Stimulated activated CD8-positive, alpha-beta memory T cell treated with anti-CD3 and anti-CD28 coated beads, Interleukin-15, amount 100 ng/mL, for 1 hour (primary cell): ENCODE results near the gene CD59.
"Not testable (repeated sequence)": the region's sequence is repeated elsewhere in the genome, so short reads cannot be mapped to it uniquely, and the experiment has no call there.

Experiments
- DNase-seq: peaks from one replicate; pipeline ENCODE4 v3.0.0-alpha.2; 2020; ENCODE audit warnings: low read depth

Gene CD59

DNA sequence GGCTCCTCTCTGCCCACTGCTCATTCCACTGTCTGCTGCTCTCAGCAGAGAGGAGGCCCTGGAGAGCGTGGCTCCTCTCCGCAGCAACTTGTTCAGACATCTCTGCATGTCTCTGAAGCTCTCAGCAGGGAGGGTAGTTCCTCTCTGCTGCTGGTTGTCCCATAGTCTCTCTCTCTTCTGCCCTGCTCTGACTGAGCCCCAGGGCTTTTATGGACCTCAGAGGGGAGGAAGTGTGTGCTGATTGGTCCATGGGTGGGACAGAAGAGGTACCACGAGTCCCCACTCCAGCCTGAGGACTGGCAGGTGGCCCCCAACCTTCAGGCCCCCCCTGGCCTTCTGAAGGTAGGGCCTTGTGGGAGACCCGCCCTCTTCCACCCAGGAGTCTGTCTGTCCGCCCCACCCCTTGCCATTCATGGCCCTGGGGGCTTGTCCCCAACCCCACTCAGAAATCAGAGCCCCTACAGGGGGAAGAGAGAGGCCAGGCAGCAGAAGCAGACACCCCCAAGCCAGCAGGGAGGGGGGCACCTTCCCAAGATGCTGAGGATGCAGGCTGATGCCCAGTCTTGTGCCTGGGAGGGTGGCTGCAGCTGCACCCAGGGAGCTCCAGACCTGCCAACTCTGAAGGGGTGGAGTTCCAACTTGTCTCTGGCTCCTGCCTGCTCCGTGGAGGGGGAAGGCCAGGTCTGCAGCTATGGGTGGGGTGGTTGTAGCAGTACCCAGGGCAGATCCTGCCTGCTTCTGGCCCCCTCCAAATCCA is 70.7 kb downstream of the CD59 start:
- DNase-seq, result no peak

- no peak for DNase-seq
Observed at GRCh38 chr11:33664827-33665226, 71.4 kb downstream of the CD59 start.

- DNase-seq, result no peak
Observed at GRCh38 chr11:33664166-33664565, 72.1 kb downstream of the CD59 start.

DNA sequence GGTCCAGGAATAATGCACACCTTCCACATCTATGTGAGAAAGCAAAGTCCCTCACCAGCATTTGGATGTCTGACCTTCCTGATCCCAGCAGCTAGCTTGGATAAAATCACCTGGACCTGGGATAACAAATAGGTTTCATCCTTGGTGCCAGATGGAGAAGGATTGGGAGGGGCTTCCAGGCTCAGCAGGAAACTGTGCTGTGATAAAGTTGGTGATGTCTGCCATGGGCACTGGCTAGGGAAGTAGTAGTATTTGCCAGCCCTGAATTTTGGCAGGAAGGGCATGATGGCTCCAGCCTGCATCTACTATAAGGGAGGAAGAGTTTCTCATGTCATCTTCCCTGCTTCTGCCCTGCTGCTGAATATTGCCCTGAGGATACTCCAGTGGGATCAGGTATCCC is 73.1 kb downstream of the CD59 start:
- no peak for DNase-seq

GRCh38 chr11:33661526-33661925 is 74.7 kb downstream of the CD59 start:
- not testable (repeated sequence) for DNase-seq

DNA sequence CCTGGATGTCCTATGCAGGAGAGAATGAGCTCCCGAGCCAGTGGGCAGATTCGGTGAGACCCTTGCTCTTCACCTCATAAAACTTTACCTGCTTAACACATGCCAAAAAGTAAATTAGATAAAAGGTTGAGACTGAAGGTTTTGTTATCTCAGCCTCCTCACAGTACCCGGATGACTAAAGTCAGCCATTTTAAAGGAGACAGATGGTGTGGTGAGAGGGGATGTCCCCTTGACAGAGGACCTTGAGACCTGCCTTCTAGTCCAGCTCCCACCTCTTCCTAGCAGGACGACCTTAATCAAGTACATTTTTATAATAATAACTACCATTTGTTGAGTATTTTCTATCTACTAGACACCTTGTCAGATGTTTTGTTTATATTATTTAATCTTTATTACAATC is 75.3 kb downstream of the CD59 start:
- DNase-seq, result no peak

DNA sequence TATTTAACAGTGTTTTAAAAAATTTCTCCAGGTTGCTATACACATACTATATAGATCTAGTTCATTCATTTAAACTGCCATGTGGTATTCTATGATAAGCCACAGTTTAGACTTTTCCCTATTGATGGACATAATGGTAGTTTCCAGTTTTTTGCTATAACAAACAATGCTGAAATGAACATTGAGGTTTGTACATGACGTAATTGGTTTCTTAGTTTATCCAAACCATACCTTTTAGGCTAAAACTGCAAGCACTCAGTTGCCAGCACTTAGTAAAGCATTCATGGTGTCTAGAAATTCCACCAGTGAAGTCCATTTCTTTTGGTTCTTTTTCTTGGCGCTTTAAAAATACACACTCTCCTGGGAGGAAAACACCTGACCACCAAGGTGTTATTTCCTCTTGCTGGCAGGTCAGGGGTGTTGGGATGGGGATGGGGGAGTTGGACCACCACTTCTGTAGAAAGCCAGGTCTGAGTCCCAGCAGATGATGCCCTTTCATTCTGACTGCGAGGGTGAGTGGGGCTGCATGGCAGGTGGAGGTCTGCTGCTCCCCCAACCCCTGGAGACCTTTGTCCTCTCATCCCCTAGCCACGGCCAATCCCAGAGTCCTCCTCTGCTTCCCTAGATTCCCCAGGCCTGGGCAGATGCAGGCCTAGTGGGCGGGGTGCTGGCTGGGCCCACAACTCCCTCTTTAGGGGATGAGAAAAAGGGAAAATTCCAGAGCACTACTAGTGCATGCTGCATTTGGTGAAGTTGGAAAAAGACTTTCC is 76.7 kb downstream of the CD59 start:
- no peak for DNase-seq

GRCh38 chr11:33658195-33658900 is 77.9 kb downstream of the CD59 start:
- no peak for DNase-seq

DNA sequence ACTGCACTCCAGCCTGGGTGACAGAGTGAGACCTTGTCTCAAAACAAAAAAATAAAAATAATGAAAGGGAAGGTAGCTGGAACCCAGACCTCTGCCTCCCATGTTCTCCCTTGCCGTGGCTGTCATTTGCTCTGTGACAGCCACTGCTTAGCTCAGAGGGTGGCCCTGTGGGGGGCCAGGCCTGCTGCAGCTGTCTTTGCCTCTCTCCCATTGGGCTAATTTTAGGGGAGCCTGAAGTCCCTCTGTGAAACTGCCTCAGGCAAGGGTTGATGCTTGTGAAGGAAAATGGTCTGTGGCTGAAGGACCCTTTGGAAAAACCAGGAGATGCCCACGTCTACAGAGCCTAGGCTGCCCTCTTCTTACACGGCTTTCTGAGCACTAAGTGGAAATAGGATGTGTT is 78.5 kb downstream of the CD59 start:
- DNase-seq, result no peak

DNA sequence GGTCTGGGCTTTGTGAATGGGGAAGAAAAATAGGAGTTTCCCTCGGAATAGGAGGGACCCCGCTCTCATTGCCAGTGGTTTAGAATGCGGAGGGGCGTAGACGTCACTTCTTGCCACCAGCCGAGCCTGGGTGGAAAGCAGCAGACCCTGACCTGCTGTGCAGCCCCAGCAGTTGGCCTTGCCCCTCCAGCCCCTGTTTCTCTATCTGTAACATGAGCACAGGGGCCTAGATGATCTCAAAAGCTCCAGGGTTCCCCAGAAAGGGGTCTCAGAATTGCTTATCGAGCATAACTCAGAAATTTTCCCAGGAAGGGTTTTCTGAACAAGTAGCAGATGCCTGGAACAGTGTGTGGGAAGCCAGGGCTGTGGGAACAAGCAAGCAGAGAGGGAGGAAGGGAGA is 79.5 kb downstream of the CD59 start:
- DNase-seq, result no peak

DNA sequence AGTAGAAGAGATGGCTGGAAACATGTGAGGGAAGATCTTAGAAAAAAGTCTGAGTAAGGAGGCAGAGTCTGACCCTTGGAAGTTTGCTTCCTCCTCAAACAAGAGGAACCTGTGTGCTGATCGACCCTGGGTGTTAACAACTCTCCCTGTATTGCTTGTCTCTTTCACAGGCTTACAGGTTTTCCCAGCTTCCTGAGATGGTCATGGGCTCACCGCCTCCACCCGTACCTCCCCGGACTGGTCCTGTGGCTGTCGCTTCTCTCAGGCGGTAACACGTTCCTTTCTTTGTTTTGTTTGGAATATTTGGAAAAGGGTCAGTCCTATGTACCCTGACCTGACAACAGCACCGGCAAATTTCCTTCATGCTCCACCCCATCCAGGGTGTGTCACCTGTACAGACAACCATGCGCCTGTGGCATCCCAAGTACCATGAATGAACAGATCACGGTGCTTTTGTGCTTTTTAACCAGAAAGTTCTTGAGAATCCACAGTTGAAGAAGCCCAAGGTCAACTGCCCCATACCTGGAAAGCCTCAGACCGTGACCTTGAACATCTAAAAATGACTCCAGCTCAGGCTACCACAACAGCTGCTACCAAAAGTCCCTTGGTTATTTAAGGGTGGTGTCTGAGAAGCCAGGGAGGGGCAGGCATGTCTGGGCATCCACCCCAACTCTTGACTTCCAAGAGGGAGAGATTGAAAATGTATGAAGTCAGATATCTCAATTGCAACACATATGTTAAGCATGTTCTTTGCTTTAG is 80.2 kb downstream of the CD59 start:
- no peak for DNase-seq

GRCh38 chr11:33654594-33654993 is 81.6 kb downstream of the CD59 start:
- no peak for DNase-seq
